Activated T-helper 2 cell treated with anti-CD3 and anti-CD28 coated beads, Interferon-gamma antibody, Interleukin-2, Interleukin-4, amounts not matched to agents 10 μg/mL and 5 μg/mL and 100 μg/mL, durations not matched to agents 14 hours and 24 hours and 36 hours (primary cell): ENCODE results near the gene SLC38A8. TPM values are rescaled to one million over a fixed set of nuclear protein-coding genes. Genes with fewer than 3 reads are reported as not detected.

Experiments
- DNase-seq: peaks from one replicate; pipeline ENCODE4 v3.0.0; 2021; ENCODE audit warnings: low spot score
- H3K27ac Mint-ChIP-seq: one replicate; pipeline ENCODE4 v1.8.0; 2021; ENCODE audit warnings: mixed read lengths
- H3K27me3 Mint-ChIP-seq: one replicate; pipeline ENCODE4 v1.8.0; 2021; ENCODE audit warnings: low read depth, mixed read lengths
- H3K36me3 Mint-ChIP-seq: one replicate; pipeline ENCODE4 v1.8.0; 2021; ENCODE audit warnings: low read depth, mixed read lengths
- H3K4me1 Mint-ChIP-seq: one replicate; pipeline ENCODE4 v1.8.0; 2021; ENCODE audit warnings: low read depth, mixed read lengths
- H3K4me3 Mint-ChIP-seq: one replicate; pipeline ENCODE4 v1.8.0; 2021; ENCODE audit warnings: low read depth, mild to moderate bottlenecking, moderate library complexity, mixed read lengths
- H3K9me3 Mint-ChIP-seq: one replicate; pipeline ENCODE4 v1.8.0; 2021; ENCODE audit warnings: mixed read lengths
- intact Hi-C: fragments of 100-400 bp; cut with micrococcal nuclease; formaldehyde crosslinking; loops from one replicate; pipeline ENCODE4 v1.15.1; 2023
- total RNA-seq: library from RNA; stranded (reverse); gene quantifications from 2 replicates; pipeline ENCODE4 v1.2.3, GENCODE V29; 2022

Gene SLC38A8
- total RNA-seq, 1 donor from 2014 or later, result not detected

DNA sequence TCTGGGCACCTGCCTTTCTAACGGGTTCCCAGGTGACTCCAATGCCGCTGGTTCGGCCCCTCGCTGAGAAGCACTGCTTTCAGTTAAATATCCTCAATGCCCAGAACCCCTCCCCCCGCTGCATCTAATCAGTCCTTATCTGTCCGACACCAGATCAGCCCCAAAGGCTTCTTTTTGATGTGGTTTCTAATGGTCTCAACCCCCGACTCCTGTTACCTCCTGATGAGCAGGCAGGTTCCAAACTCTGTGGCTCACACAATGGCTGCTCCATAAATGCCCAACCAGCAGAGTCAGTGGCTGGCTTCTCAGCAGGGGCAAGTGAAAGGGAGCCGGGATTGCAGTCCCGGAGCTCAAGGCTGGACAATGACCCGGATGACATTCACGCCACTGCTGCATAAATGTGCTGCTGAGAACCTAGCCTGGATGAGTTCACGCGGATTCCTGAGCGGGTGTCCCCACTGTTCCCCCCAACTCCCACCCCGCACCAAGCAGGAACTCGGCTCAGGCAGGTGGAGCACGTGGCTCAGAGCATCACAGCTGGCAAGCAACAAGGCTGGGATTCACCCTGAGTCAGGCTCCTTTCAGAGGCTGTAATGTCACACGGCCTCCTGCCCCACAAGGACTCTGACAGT lies 1.0 kb upstream of the SLC38A8 start:
- no peak for DNase-seq
- Mint-ChIP-seq H3K4me3 (no peak overlapping the region), H3K4me1 (no peaks in the 10 kb centered on the region), H3K9me3 (no peaks in the 10 kb centered on the region), H3K27me3 (peaks cover 21% of the 10 kb centered on the region), H3K27ac (no peak overlapping the region), H3K36me3 (no peaks in the 10 kb centered on the region)
- intact Hi-C loops, result no loop called here

DNA sequence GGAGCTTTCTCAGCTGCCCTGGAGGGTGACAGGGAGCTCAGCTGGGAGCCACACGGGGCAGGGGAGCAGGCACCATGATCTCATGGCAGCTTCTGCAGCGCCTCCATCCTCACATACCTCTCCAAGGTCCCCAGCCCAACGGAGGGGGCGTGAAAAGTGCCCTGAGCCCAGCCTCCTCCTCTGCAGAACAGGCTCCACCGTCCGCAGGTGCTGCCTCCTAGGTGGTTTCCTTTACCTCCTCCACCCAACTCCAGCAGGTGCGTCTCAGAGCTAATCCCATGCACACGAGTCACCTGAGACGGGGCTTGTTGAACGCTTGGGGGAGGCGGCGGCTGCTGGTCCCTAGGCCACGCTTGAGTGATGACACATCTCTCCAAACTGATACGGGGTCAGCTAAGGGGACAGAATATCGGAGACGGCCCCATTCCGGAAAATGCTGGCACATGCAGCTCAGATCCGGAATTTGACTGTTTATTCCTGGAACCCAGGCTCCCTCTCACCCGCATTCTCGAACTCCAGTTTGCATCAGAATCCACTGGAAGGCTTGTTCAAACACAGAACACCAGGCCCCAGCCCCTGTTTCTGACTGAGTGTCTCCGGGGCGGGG lies 387 bp upstream of the SLC38A8 start:
- H3K9me3 Mint-ChIP-seq, result no peaks in the 10 kb centered on the region
- H3K4me3 Mint-ChIP-seq, result no peak overlapping the region
- intact Hi-C loops, result no loop called here
- no peaks in the 10 kb centered on the region for H3K4me1 Mint-ChIP-seq
- no peak overlapping the region for H3K27ac Mint-ChIP-seq
- peaks cover 21% of the 10 kb centered on the region for H3K27me3 Mint-ChIP-seq
- no peaks in the 10 kb centered on the region for H3K36me3 Mint-ChIP-seq
- no peak for DNase-seq

DNA sequence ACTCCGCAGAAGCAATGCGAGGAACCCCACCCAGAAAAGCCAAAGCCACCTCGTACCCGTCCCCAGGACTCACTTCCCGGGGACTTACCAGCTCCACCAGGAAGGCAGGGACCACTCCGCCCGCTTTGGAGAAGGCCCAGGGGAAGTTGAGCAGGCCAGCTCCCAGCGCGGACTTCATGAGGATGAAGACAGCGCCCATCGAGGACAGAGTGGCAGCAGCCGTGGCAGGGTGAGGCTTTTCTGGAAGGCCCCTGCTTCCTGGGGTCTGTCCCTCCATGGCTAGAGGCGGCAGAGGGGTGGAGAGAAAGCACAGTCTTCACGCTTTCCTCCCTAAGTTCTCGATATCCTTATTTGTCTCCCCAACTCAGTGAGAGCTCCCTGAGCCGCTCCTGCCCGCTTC lies 714 bp downstream of the SLC38A8 start:
- Mint-ChIP-seq H3K4me1 (no peaks in the 10 kb centered on the region), H3K4me3 (no peak overlapping the region), H3K27me3 (peaks cover 21% of the 10 kb centered on the region), H3K27ac (no peak overlapping the region), H3K36me3 (no peaks in the 10 kb centered on the region), H3K9me3 (no peaks in the 10 kb centered on the region)
- DNase-seq, result no peak
- intact Hi-C loops, result no loop called here

DNA sequence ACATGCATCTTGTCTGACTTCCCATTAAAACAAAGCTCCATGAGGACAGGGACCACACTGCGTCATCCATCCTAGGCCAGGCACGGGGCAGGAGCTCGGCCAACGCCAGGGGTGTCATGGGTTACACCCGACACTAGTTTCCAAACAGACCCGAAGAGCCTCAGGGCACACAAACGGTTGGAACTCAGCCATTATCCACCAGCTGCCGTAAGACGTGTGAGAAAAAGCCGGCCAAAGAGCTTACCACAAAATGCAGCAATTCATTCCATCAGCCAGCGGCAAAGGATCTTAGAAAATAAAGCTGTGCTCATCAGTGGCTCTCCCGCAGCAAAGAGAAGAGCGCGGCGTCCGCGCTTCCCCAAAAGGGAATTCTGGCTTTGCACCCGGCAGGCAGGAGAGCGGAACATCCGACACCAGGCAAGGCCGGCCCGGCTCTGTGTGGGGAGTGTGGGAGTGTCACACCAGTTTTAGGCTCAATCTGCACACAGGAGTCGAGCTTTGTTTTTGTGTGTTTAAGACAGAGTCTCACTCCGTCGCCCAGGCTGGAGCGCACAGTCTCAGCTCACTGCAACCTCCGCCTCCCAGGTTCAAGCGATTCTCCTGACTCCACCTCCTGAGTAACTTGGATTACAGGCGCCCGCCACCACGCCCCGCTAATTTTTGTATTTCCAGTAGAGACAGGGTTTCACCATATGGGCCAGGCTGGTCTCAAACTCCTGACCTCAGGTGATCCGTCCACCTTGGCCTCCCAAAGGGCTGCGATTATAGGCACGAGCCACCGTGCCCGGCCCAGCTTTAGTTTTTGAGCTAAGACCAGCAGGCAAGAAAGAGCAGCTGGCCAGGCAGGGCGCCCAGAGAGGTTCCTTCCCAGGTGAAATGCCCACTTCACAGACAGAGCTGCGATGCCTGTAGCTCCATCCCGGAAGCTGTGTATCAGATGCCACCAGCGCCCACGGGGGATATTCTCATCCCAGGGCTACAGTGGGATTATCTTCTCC lies 1.5 kb downstream of the SLC38A8 start:
- Mint-ChIP-seq H3K9me3 (peaks cover 4% of the 10 kb centered on the region), H3K27me3 (peaks cover 21% of the 10 kb centered on the region), H3K36me3 (no peaks in the 10 kb centered on the region), H3K4me1 (no peaks in the 10 kb centered on the region), H3K27ac (no peak overlapping the region), H3K4me3 (no peak overlapping the region)
- DNase-seq, result no peak
- intact Hi-C loops, result no loop called here

DNA sequence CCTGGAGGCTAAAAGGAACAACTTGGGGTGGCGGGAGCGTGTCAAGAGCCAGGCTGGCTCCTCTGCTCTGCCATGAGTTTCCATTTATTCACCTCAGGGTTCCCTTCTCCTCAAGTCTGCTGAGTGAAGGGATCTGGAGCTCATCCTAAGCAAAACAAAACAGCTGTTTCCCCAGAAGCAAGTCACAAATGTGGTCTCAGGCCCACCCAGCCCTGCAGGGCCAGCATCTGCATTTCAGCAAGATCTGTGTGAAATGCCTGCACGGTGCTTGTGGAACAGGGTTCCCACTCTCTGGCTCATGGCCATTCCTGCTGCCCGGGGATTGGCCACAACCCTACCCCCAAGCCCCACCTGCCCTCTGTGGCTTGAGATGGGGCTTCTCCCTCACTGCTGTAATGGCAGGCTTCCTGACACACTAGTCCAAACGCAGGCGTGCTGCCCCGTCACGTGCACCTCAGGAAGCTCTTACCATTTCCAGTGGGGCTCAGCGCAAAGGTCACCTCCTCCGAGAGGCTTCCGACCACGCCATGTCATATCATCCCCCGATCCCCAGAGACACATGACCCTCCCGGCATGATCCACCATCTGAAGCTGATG lies 2.3 kb downstream of the SLC38A8 start:
- Mint-ChIP-seq H3K27me3 (peaks cover 21% of the 10 kb centered on the region), H3K4me1 (no peaks in the 10 kb centered on the region), H3K9me3 (peaks cover 12% of the 10 kb centered on the region), H3K36me3 (no peaks in the 10 kb centered on the region), H3K4me3 (no peak overlapping the region), H3K27ac (no peak overlapping the region)
- no peak for DNase-seq
- intact Hi-C loops, result no loop called here

DNA sequence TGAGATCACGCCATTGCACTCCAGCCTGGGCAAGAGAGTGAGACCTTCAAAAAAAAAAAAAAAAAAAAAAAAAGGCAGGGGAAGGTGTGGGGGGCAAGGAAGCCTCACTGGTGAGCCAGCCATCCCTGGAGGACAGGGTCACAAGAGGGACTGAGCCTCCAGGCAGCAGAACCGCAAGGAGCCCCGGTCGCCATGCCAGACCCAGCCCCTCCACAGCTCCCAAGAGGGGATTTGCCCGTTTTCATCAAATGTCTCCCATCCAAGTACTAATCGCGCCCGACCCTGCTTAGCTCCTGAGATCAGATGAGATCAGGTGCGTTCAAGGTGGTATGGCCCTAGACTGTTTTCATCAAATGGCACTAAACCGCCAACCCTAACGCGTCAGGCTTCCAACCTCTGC lies 2.9 kb downstream of the SLC38A8 start:
- Mint-ChIP-seq H3K36me3 (no peaks in the 10 kb centered on the region), H3K4me1 (no peaks in the 10 kb centered on the region), H3K9me3 (peaks cover 17% of the 10 kb centered on the region), H3K27me3 (peaks cover 21% of the 10 kb centered on the region), H3K27ac (no peak overlapping the region), H3K4me3 (no peak overlapping the region)
- intact Hi-C loops, result no loop called here
- no peak for DNase-seq

DNA sequence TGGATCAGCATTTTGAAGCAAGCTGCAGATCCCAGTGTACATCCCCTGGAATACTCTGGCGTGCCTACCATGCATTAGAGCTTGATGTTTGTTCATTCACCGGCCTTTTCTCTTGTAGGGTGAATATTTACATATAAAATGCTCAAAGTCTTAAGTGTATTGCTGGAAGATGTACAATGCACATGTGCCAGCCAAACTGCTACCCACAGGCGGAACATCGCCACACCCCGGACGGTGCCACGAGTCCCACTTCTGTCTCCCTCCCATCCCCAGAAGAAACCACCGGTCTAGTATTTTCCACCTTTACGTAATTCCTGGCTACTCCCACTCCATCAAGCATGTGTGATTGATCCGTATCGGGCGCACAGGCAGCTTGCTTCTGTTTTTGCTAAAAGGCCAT lies 4.1 kb downstream of the SLC38A8 start:
- peaks cover 15% of the 10 kb centered on the region for H3K27me3 Mint-ChIP-seq
- peaks cover 17% of the 10 kb centered on the region for H3K9me3 Mint-ChIP-seq
- no peaks in the 10 kb centered on the region for H3K4me1 Mint-ChIP-seq
- no peak overlapping the region for H3K4me3 Mint-ChIP-seq
- H3K36me3 Mint-ChIP-seq, result no peaks in the 10 kb centered on the region
- DNase-seq, result no peak
- intact Hi-C loops, result no loop called here
- H3K27ac Mint-ChIP-seq, result no peak overlapping the region

DNA sequence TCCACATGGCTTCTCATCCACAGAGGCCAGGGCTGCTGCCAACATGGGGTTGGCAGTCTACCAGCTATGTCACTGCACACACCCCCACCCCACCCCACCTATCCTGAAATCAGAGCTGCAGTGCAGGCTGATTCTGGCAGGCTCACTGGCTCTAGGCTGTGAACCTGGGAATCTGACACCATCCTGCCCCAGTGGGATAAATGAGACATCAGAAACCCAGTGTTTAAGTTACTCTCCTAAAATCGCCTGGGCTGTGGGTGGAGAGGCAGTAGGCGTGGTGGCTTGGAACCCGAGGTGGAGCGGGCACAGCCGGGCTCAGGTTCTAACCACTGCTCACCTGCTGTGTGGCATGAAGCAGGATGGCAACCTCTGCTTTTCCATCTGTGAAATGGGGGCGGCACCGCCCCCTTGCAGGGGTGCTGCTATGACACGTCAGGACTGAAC lies 5.6 kb downstream of the SLC38A8 start:
- intact Hi-C loops, result no loop called here
- H3K4me3 Mint-ChIP-seq, result no peak overlapping the region
- peaks cover 7% of the 10 kb centered on the region for H3K27me3 Mint-ChIP-seq

DNA sequence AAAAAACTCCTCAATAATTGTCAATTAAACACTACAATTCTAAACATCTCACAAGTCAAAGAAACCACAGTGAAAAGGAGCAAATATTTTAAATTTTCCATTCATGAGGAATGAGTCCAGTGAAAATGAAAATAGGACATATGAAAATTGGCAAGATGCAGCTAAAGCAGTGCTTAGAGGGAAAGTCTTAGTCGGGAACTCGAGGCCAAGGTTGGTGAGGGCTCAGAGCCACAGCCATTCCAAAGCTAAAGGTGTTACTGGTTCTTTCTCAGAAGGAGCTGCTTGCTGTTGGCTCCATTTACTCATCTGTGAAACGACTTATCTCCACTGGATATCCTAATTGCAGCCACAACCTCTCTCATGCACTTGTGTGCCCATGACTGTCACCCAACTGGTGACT lies 6.5 kb downstream of the SLC38A8 start:
- no peaks in the 10 kb centered on the region for H3K36me3 Mint-ChIP-seq
- no peaks in the 10 kb centered on the region for H3K4me1 Mint-ChIP-seq
- H3K4me3 Mint-ChIP-seq, result no peak overlapping the region
- no peak overlapping the region for H3K27ac Mint-ChIP-seq
- no peak for DNase-seq
- intact Hi-C loops, result no loop called here
- peaks cover 4% of the 10 kb centered on the region for H3K27me3 Mint-ChIP-seq
- H3K9me3 Mint-ChIP-seq, result peaks cover 17% of the 10 kb centered on the region

More for the DNA sequence above, 5.6 kb downstream of the SLC38A8 start:
- Mint-ChIP-seq H3K4me1 (no peaks in the 10 kb centered on the region), H3K9me3 (peaks cover 17% of the 10 kb centered on the region), H3K27ac (no peak overlapping the region), H3K36me3 (no peaks in the 10 kb centered on the region)
- no peak for DNase-seq

DNA sequence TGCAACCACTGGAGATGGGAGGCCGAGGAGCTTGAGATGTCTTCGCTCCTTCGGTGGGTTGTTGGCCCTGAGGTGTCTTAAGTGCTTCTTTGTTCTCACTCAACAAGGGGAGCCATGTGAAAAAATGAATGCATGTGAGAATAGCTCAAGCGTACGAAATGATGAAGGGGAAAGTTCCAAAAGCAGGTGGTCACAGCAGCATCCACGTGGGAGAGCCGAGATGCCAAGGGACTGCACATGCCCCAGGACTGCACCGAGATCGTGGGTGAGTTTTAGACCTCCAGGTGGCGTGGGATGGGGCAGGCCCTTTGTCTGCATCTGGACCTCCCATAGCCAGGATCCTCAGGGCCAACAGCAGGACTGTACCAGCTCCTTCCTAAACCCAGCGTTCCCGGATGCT lies 8.1 kb downstream of the SLC38A8 start:
- intact Hi-C loops, result no loop called here
- peaks cover 10% of the 10 kb centered on the region for H3K4me1 Mint-ChIP-seq
- no peak for DNase-seq
- no peak overlapping the region for H3K27ac Mint-ChIP-seq
- H3K9me3 Mint-ChIP-seq, result peaks cover 28% of the 10 kb centered on the region
- peaks cover 2% of the 10 kb centered on the region for H3K27me3 Mint-ChIP-seq
- peaks cover 3% of the 10 kb centered on the region for H3K36me3 Mint-ChIP-seq
- no peak overlapping the region for H3K4me3 Mint-ChIP-seq

DNA sequence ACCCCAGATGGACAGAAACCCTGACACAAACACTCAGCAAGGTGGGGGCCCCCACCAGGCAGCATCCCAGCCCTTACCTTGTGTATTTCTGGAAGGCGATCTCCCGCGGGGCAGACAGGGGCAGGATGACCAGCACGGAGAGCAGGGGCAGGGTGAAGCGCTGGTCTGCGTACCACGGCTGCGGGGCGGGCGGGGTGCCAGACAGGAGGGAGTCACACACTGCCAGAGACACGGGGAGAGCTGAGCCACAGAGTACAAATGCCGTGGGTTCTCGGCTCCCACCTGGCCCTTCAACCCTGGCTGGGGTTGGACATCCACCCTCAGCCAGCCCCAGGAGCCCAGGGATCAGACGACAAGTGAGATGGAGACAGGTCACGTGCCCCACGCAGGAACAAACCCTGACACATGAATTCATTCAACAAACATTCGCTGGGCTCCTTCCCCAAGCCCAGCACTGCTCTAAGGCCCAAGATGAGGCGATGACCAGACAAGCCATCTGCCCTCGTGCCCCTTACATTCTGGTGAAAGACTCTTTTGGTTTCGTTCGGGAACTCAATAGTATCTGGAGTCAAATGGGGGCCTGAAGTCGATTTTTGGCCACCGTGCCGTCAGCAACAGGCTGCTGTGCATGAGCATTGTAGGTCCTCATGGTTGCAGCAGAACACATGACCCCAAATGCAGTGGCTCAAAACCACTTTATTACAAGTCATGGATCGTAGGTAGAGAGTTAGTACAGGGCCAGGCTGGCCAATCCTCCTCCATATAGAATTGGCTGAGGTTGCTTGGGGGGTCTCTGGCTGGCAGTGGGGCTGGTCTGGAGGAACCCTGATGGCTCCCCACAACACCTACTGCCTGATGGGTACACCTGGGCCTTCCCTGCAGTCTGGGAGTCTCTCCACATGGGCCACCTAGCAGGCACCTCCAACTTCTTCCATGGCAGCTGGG lies 9.1 kb downstream of the SLC38A8 start:
- no peak overlapping the region for H3K4me3 Mint-ChIP-seq
- H3K27ac Mint-ChIP-seq, result no peak overlapping the region
- H3K9me3 Mint-ChIP-seq, result peaks cover 28% of the 10 kb centered on the region
- DNase-seq, result no peak
- peaks cover 2% of the 10 kb centered on the region for H3K27me3 Mint-ChIP-seq
- peaks cover 3% of the 10 kb centered on the region for H3K36me3 Mint-ChIP-seq
- peaks cover 19% of the 10 kb centered on the region for H3K4me1 Mint-ChIP-seq
- intact Hi-C loops, result no loop called here
